ENCODE data around the gene GAB1.

GAB1 gene

DNA sequence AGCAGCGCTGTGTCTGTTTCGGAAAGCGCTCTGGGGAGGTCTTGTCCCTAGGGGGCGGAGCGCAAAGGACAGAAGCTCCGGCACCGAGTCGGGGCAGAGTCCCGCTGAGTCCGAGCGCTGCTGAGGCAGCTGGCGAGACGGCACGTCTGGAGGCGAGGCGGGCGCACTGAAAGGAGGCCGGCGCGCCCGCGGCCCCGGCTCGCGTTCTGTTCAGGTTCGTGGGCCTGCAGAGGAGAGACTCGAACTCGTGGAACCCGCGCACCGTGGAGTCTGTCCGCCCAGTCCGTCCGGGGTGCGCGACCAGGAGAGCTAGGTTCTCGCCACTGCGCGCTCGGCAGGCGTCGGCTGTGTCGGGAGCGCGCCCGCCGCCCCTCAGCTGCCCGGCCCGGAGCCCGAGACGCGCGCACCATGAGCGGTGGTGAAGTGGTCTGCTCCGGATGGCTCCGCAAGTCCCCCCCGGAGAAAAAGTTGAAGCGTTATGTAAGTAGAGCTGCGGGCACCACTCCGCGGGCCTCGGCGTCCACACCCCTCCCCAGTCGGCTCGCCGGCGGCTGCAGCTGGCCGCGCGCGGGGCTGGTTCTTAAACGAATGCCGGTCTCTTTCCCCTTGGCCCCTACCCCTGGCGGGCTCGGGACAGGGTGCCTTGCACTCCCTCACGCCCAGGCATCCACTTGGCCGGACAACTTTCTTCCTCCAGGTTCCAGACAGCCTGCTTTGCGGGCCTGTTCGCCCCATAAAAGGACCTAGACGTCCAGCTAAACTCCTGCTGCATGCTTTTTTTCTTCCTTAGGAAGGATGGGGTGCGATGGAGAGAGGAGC is at the start of gene GAB1:
Gene GAB1, plus strand, starts transcription at position 96 of the 819 bp plus-strand sequence. Its CDS starts 313 bp downstream, at position 409.
- peak; percentile 44 for DNase-seq (ENCODE audit: low spot score)
- peak within 1 kb of the TSS; percentile 97 for H3K27ac ChIP-seq
- ChIA-PET POLR2A (ENCODE audit: low non-redundant PET) (interaction anchor here (0.6 to 0.8 kb wide), 4 partner anchors 17 to 173 kb away, joined by 3 to 7 read pairs (median 4); partner anchors contain the start of gene USP38), CTCF (interaction anchor here (0.6 to 1.1 kb wide), 5 partner anchors 38 to 510 kb away, joined by 3 to 4 read pairs (median 3); no protein-coding TSS in a partner anchor)
- no peak for TF ChIP-seq CTCF (conservative IDR thresholded peaks at IDR 0.05; ENCODE audit: low read depth)

DNA sequence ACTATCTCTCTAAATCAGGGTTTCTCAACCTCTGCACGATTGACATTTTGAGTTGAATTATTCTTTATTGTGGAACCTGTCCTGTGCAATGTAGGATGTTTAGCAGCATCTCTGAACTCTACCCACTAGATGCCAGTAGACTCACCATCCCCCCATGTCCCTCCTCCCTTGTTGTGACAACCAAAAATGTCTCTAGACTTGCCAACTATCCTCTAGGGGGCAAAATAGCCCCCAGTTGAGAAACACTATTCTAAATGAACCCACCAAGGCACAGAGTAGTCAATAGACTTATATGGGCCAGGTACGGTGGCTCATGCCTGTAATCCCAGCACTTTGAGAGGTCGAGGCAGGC is 49.1 kb upstream of the GAB1 start:
- DNase-seq (ENCODE audit: low spot score) = no peak
- ChIA-PET CTCF (interaction anchor here (0.9 kb wide), 1 partner anchor 23 kb away, joined by 7 read pairs; no protein-coding TSS in a partner anchor), POLR2A (ENCODE audit: low non-redundant PET) (interaction anchor here (0.5 kb wide), 1 partner anchor 14 kb away, joined by 3 read pairs; no protein-coding TSS in a partner anchor)
- H3K27ac ChIP-seq = no peak overlapping the region
- TF ChIP-seq CTCF (conservative IDR thresholded peaks at IDR 0.05; ENCODE audit: low read depth) = no peak

DNA sequence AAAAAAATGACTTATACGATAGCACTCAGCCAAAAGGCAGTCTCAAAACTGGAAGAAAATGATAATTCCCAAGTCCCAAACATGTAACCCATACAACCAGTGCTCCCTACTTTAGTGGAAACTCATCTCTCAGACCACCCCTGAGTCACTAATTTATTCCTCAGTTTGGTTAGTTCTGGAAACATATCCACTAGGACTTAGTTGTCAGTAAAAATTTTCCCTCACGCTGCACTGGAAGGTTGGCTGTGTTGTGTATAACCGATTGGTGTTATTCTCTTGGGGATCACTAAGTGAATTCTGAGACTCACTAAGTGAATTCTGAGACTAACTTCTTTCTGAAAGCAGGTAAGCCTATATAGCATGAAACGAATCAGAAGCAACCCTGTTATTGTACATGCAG is 48.5 kb upstream of the GAB1 start:
- ChIA-PET POLR2A (ENCODE audit: low non-redundant PET) (interaction anchor here (0.5 kb wide), 1 partner anchor 13 kb away, joined by 3 read pairs; no protein-coding TSS in a partner anchor), CTCF (no interaction called here)
- TF ChIP-seq CTCF (conservative IDR thresholded peaks at IDR 0.05; ENCODE audit: low read depth) = no peak
- H3K27ac ChIP-seq = no peak overlapping the region
- DNase-seq (ENCODE audit: low spot score) = no peak

DNA sequence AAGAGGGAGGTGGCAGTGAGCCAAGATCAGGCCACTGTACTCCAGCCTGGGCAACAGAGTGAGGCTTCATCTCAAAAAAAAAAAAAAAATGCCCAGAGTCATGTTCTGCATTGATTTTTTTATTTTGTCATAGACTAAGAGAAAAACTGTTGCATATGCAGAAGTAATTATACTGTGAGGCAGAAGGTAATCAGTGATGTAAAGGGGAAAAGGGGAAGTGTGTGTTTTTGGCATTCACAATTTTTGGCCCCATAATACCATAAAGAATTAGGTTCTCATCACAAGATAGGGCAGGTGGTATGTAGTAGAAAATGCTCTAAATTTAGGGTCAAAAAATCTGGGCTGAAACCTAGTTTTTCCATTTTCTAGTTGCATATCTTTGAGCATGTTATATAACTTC is 47.3 kb upstream of the GAB1 start:
- DNase-seq (ENCODE audit: low spot score) = no peak
- CTCF ChIA-PET = interaction anchor here (0.7 kb wide), 1 partner anchor 443 kb away, joined by 3 read pairs; the partner anchor contains the start of gene INPP4B
- H3K27ac ChIP-seq = no peak overlapping the region
- TF ChIP-seq CTCF (conservative IDR thresholded peaks at IDR 0.05; ENCODE audit: low read depth) = no peak
- POLR2A ChIA-PET (ENCODE audit: low non-redundant PET) = no interaction called here

DNA sequence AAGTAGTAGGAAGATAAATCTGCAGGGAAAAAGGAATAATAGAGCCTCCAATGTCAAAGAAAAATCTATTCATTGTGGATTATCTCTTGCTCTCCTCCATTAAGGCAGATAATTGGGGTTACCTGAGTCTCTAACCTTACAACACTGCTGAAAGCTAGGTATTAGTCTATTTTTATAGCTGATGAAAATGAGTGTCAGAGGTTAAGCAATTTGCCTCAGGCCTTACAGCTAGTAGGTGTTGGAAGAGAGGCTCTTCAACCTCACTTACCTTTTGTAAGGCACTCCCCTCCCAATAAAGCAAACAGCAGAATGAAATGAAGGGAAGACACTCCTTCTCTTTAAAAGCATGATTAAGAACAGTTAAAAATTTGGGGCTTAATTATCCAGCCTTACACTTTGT is 45.4 kb upstream of the GAB1 start:
- CTCF ChIA-PET = interaction anchor here (0.6 kb wide), 1 partner anchor 566 kb away, joined by 3 read pairs; no protein-coding TSS in a partner anchor
- POLR2A ChIA-PET (ENCODE audit: low non-redundant PET) = interaction anchor here (0.5 kb wide), 1 partner anchor 46 kb away, joined by 3 read pairs; the partner anchor contains the start of gene GAB1
- TF ChIP-seq CTCF (conservative IDR thresholded peaks at IDR 0.05; ENCODE audit: low read depth) = no peak
- DNase-seq (ENCODE audit: low spot score) = peak; percentile 8
- no peak overlapping the region for H3K27ac ChIP-seq

GRCh38 chr4:143292858-143293257 is 43.8 kb upstream of the GAB1 start:
- CTCF ChIA-PET = interaction anchor here (0.7 kb wide), 1 partner anchor 121 kb away, joined by 3 read pairs; no protein-coding TSS in a partner anchor
- DNase-seq (ENCODE audit: low spot score) = no peak

More at GRCh38 chr4:143292858-143293257, 43.8 kb upstream of the GAB1 start:
- TF ChIP-seq CTCF (conservative IDR thresholded peaks at IDR 0.05; ENCODE audit: low read depth) = no peak
- POLR2A ChIA-PET (ENCODE audit: low non-redundant PET) = no interaction called here
- H3K27ac ChIP-seq = no peak overlapping the region
